ENCODE results near the gene BCKDK.
A peak's percentile ranks its signal among the peaks of the same experiment; 100 is the strongest.
"Not testable (repeated sequence)": the region's sequence is repeated elsewhere in the genome, so short reads cannot be mapped to it uniquely, and the experiment has no call there.

BCKDK gene

DNA sequence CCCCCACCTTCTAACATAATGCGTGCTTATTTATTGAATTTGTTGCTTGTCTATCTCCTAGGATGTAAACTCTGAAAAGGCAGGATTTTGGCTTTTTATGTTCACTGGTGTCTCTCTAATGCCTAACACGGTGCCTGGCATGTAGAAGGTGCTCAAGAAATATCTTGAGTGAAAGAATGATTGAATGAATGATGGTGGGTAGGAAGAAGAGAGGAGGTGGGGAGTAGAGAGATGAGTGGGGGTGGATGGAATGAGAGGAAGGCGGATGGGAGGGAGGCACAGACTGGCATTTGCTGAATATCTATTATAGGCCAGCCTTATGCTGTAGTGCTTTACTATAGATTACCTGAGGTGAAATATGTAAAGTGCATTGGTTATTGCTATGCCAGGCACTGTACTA lies 39.4 kb downstream of the BCKDK start:
- Histone ChIP-seq H3K27me3 (ENCODE audit: control insufficient read depth, insufficient read depth, low read length) (peaks cover 47% of the 10 kb centered on the region), H3K27ac (ENCODE audit: low read depth, low read length) (no peak overlapping the region), H3K4me3 (ENCODE audit: low read depth, low read length) (peak overlapping the region; percentile 64), H3K4me1 (ENCODE audit: control insufficient read depth, insufficient read depth, low read length) (peaks cover 25% of the 10 kb centered on the region; the same call in 1 of the 2 replicates), H3K9me3 (ENCODE audit: control insufficient read depth, insufficient read depth, low read depth, low read length) (no peaks in the 10 kb centered on the region), H3K36me3 (ENCODE audit: control insufficient read depth, insufficient read depth, low read length) (no peaks in the 10 kb centered on the region), H3K9ac (ENCODE audit: low read length) (no peak overlapping the region)

DNA sequence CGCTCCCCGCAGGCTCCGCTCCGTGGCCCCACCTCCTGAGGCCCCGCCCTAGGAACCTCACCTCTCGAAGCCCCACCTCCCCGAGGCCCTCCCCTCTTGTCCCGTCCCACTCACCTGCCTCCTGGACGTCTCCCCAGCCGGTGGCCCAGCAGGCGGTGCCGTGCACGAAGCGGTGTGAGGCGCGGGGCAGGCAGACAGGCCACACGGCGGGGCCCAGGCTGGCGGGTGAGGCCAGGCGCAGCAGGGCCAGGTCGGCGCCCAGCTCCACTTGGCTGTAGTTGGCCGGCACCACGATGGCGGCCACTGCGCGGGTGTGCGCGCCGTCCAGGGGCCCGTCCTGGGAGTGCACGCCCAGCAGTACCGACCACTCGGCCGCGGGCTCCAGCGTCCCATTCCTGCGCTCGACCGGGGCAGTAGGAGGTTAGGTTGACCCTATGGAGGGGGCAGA lies 40.1 kb downstream of the BCKDK start:
- Histone ChIP-seq H3K36me3 (ENCODE audit: control insufficient read depth, insufficient read depth, low read length) (no peaks in the 10 kb centered on the region), H3K27me3 (ENCODE audit: control insufficient read depth, insufficient read depth, low read length) (peaks cover 40% of the 10 kb centered on the region), H3K4me3 (ENCODE audit: low read depth, low read length) (peak overlapping the region; percentile 64), H3K9ac (ENCODE audit: low read length) (no peak overlapping the region), H3K4me1 (ENCODE audit: control insufficient read depth, insufficient read depth, low read length) (peaks cover 25% of the 10 kb centered on the region; the same call in 1 of the 2 replicates), H3K27ac (ENCODE audit: low read depth, low read length) (no peak overlapping the region), H3K9me3 (ENCODE audit: control insufficient read depth, insufficient read depth, low read depth, low read length) (no peaks in the 10 kb centered on the region)

GRCh38 chr16:31148896-31149295 lies 40.7 kb downstream of the BCKDK start:
- Histone ChIP-seq H3K27ac (ENCODE audit: low read depth, low read length) (no peak overlapping the region), H3K9ac (ENCODE audit: low read length) (no peak overlapping the region), H3K4me1 (ENCODE audit: control insufficient read depth, insufficient read depth, low read length) (peaks cover 23% of the 10 kb centered on the region; the same call in 1 of the 2 replicates), H3K27me3 (ENCODE audit: control insufficient read depth, insufficient read depth, low read length) (peaks cover 34% of the 10 kb centered on the region), H3K9me3 (ENCODE audit: control insufficient read depth, insufficient read depth, low read depth, low read length) (no peaks in the 10 kb centered on the region), H3K36me3 (ENCODE audit: control insufficient read depth, insufficient read depth, low read length) (no peaks in the 10 kb centered on the region), H3K4me3 (ENCODE audit: low read depth, low read length) (peak overlapping the region; percentile 64; the same call in 1 of the 2 replicates)

DNA sequence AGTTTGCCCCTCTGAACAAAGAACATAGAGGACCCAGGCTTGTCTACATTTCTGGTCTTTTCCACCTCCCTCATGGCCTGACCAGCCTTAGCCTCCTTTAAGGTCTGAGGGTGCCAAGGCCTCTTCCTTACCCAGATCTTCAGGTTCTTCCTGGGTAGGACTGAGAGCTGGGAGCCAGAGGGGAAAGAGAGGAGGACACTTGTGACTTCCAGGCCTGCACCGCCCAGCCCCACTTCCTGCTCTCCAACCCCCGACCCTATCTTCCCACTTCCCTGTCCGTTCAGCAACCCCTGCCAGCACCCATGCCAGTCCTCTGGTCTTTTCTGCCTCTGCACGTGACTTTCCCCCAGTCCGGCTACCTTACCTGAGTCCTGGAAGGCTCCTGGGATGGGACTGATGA lies 41.1 kb downstream of the BCKDK start:
- no peaks in the 10 kb centered on the region for H3K36me3 ChIP-seq (ENCODE audit: control insufficient read depth, insufficient read depth, low read length)
- peaks cover 23% of the 10 kb centered on the region; the same call in 1 of the 2 replicates for H3K4me1 ChIP-seq (ENCODE audit: control insufficient read depth, insufficient read depth, low read length)
- H3K27ac ChIP-seq (ENCODE audit: low read depth, low read length) = no peak overlapping the region
- H3K9ac ChIP-seq (ENCODE audit: low read length) = no peak overlapping the region
- no peak overlapping the region for H3K4me3 ChIP-seq (ENCODE audit: low read depth, low read length)
- H3K9me3 ChIP-seq (ENCODE audit: control insufficient read depth, insufficient read depth, low read depth, low read length) = no peaks in the 10 kb centered on the region
- H3K27me3 ChIP-seq (ENCODE audit: control insufficient read depth, insufficient read depth, low read length) = peaks cover 34% of the 10 kb centered on the region

- Histone ChIP-seq H3K27ac (ENCODE audit: low read depth, low read length) (no peak within 1 kb of the TSS), H3K4me3 (ENCODE audit: low read depth, low read length) (no peak within 1 kb of the TSS), H3K9me3 (ENCODE audit: control insufficient read depth, insufficient read depth, low read depth, low read length) (no peaks in the 10 kb centered on the region), H3K4me1 (ENCODE audit: control insufficient read depth, insufficient read depth, low read length) (peaks cover 23% of the 10 kb centered on the region; the same call in 1 of the 2 replicates), H3K27me3 (ENCODE audit: control insufficient read depth, insufficient read depth, low read length) (peaks cover 34% of the 10 kb centered on the region), H3K36me3 (ENCODE audit: control insufficient read depth, insufficient read depth, low read length) (no peaks in the 10 kb centered on the region), H3K9ac (ENCODE audit: low read length) (no peak within 1 kb of the TSS)
Measured at GRCh38 chr16:31149894-31150890, 42.0 kb downstream of the BCKDK start, which contains the start of gene PRSS36. PRSS36 (minus strand) TSS chr16:31150066; CDS start chr16:31150035, 31 bp downstream.

DNA sequence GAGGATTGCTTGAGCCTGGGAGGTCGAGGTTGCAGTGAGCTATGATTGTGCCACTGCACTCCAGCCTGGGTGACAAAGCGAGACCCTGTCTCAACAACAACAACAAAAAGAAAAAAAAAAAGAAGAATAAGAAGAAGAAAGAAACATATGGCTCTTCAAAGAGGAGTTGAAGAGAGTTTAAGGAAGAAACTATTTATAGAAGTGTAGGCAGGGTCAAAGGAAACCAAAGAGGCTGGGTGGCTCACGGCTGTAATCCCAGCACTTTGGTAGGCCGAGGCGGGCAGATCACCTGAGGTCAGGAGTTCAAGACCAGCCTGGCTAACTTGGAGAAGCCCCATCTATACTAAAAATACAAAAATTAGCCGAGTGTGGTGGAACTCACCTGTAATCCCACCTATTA lies 42.8 kb downstream of the BCKDK start:
- not testable (repeated sequence) for H3K4me3 ChIP-seq (ENCODE audit: low read depth, low read length); H3K27ac ChIP-seq (ENCODE audit: low read depth, low read length); H3K36me3 ChIP-seq (ENCODE audit: control insufficient read depth, insufficient read depth, low read length); H3K9ac ChIP-seq (ENCODE audit: low read length); H3K9me3 ChIP-seq (ENCODE audit: control insufficient read depth, insufficient read depth, low read depth, low read length)
- H3K27me3 ChIP-seq (ENCODE audit: control insufficient read depth, insufficient read depth, low read length) = peaks cover 28% of the 10 kb centered on the region
- H3K4me1 ChIP-seq (ENCODE audit: control insufficient read depth, insufficient read depth, low read length) = peaks cover 23% of the 10 kb centered on the region; the same call in 1 of the 2 replicates

- Histone ChIP-seq H3K9me3 (ENCODE audit: control insufficient read depth, insufficient read depth, low read depth, low read length) (no peaks in the 10 kb centered on the region), H3K4me3 (ENCODE audit: low read depth, low read length) (no peak overlapping the region), H3K27me3 (ENCODE audit: control insufficient read depth, insufficient read depth, low read length) (no peaks in the 10 kb centered on the region), H3K36me3 (ENCODE audit: control insufficient read depth, insufficient read depth, low read length) (no peaks in the 10 kb centered on the region), H3K9ac (ENCODE audit: low read length) (no peak overlapping the region), H3K27ac (ENCODE audit: low read depth, low read length) (no peak overlapping the region), H3K4me1 (ENCODE audit: control insufficient read depth, insufficient read depth, low read length) (no peaks in the 10 kb centered on the region)
Measured at GRCh38 chr16:31157136-31157535, 49.0 kb downstream of the BCKDK start.

All from HUES6 (cell line).